Effector CD4-positive, alpha-beta T cell (primary cell): Measurements from ENCODE around the gene ZG16B.
A peak's percentile ranks its signal among the peaks of the same experiment; 100 is the strongest.

Experiments used
- DNase-seq: peaks from one replicate; pipeline ENCODE4 v3.0.0-alpha.2; 2020

ZG16B gene

GRCh38 chr16:2825906-2826305 lies 4.2 kb upstream of the ZG16B start:
- DNase-seq: no peak

GRCh38 chr16:2826591-2827373 lies 3.3 kb upstream of the ZG16B start:
- no peak for DNase-seq

DNA sequence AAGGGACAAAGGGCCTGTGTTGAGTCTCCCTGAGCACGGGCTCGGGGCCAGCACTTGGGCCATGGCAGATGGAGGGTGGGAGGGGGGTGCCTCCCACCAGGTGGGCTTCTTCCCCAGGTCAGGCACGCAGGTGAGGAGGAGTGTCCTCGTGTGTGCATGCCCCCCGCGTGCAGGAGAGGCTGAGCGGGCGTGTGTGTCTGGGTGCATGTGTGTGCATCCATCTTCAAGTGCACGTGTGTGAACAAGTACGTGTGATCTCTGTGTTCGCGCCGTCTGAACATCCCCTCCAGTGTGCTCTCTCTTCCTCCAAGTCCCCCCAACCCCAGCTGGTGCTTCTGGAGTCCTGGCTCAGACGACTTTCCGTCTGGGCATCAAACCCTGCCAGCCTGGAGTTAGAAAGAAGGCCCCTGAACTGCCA lies 2.7 kb upstream of the ZG16B start:
- DNase-seq: no peak

DNA sequence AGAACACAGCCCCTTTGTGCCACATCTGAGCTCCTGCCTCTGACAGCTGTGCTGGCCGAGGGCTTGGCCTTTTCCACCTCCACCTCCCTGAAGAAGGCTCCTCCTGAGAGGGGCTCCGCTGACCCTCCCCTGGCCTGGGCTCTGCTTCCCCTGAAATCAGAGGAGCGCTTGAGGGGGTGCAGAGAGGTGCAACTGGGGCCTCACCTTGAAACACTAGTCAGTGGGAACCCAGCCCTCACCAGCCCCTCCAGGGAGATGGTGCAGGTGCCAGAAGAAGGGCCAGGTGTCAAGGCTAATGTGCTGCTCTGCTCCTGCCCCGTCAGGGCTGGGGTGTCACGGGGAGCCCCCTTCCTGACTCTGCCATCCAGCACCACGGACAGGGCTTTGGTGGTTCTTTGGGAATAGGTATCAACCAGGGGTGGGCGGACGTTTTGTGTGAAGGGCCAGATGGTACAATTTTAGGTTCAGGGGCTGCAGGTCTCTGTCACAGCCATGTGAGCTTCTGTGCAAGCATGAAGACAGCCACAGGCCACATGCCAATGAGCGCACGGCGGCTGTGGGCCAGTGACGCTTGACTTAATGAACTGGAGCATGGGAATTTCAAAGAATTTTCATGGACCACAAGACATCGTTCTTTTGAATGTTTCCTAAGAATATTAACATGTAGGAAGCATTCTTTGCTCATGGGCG lies 2.1 kb upstream of the ZG16B start:
- DNase-seq: no peak

- DNase-seq: no peak
These were observed 1.6 kb upstream of the ZG16B start for GRCh38 chr16:2828521-2828840.

DNA sequence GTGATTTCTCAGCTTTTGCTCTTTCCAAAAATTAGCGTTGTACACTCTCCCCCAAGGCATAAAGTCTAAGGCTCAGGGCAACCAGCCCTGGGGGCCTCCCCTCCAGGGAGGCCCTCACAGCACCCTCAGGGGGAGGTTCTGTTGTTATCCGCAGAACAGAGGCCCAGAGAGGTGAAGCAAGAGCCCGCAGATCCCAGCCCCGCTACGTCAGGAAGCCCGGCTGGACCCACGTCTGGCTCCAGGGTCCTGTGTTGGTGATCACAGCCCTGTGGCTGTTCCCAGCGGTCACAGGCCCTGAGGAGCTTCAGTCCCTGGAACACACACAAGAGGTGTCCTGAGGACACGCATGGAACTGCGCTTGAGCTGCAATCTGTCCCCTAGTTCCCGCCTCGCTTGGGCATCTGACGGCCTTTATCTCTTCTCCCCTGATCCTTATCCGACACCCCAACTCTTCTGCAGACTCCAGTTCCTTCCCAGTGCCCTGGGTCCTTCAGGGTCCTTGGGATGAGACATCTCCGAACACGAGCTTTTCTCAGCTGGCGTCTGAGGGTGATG lies 1.1 kb upstream of the ZG16B start:
- no peak for DNase-seq

DNA sequence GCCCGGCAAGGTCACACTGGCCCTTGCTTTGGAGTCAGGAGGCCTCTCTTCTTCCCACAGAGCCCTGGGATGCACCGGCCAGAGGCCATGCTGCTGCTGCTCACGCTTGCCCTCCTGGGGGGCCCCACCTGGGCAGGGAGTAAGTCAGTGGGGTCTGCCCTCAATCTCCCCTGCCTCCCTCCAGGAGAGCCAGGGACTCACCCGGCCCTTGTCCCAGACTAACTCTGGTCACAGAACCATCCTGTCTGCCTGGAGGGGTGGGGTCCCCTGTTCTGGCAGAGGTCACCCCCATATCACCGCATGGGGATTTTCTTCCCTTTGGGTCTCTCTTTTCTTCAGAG lies 222 bp downstream of the ZG16B start:
- no peak for DNase-seq

GRCh38 chr16:2831203-2831602 lies 1.1 kb downstream of the ZG16B start:
- DNase-seq: no peak

DNA sequence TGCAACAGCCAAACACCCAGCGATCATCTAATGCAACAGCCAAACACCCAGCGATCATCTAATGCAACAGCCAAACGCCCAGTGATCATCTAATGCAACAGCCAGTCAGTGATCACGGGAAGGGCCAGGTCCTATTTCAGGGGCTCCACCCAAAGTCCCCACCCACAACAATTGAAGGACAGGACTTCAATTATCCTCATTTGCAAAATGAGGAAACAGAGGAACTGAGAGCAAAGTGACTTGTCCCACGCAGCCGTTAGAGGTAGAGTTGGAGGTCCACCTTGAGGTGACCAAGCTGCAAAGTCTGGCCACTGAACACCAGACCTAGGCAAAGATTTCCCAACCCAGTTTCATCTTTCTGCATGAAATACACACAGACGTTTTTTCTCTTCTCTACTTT lies 3.7 kb downstream of the ZG16B start:
- DNase-seq: no peak

DNA sequence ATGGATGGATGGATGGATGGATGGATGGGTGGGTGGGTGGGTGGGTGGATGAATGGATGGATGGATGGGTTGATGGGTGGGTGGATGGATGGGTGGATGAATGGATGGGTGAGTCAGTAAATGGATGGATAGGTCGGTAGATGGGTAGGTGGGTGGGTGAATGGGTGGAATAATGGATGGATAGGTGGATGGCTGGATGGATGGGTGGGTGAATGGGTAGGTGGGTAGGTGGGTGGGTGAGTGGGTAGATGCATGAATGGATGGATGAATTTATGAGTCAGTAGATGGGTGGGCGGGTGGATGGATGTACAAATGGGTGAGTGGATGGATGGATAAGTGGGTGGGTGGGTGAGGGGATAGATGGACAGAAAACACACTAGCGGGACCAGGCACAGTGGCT lies 4.9 kb downstream of the ZG16B start:
- no peak for DNase-seq

DNA sequence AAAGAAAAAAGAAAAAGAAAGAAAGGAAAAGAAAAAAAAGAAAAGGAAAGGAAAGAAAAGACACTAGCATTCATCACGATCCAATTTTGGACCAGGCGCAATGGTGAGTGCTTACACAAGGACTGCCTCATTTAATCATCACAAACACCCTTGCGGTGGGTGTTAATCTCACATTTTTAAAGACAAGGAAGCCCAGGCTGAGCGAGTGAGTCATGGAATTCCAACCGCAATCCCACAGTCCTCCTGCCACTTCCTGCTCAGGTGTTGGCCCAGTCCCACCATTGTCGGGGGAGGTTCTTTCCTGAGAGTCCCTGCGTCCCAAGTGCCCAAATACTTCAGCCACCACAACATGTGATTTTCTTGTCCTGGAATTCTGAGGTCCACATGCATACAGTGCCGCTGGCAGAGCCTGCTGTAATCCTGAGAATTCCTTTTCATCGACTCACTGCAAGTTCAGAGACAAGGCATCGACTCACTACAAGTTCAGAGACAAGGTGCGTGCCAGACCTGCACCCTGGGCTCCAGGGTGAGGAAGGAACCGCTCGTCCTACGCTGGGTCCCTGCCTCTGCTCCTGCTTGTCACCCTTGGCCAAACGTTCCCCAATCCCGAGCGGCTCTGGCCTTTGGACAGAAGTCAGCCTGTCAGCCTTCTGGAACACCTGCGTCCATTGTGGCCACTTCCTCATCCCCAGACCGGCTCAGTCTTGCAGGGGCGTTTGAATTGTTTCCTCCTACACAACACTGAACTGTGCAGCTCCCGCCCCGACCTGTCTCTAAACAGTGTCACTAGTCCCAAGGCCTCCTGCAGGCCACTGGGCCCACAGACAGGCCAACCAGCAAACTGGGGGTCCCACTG lies 5.8 kb downstream of the ZG16B start:
- DNase-seq: no peak

GRCh38 chr16:2836646-2837508 lies 6.8 kb downstream of the ZG16B start:
- no peak for DNase-seq

GRCh38 chr16:2838928-2839327 lies 8.8 kb downstream of the ZG16B start:
- peak; percentile 19 for DNase-seq

DNA sequence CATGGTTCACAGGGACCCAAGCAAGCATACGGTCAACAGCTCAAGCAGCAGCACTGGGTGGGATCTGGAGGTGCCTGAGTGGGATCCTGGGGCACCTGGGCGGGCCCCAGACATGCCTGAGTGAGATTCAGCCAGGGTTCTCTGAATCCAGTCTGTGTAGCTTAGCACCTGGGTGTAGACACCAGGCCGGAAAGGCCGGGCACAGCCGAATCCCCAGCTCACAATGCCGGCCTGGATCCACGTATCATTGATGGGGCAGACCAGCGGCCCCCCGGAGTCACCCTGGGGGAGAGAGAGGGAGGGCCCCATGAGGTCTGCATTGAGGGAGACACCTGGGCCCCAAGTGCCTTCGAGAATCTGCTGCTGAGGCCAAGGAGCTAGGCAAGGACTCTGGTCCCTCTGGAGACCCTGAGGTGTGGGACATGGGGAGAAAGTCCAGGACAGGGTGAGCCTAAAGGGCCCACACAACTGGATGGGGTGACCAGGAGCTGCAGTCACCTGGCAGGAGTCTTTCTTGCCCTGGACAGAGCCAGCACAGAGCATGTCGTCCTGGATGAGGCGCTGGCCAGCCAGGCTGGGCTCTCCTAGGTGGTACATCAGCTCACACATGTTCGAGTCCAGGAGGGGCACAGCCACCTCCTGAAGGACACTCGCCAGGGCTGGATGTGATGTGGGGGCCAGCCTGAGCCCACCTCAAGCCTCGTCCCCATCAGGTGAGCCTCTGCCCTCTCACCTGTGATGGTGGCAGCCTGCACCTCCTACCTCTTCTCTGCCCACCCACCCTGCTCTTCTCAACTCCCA lies 9.7 kb downstream of the ZG16B start:
- no peak for DNase-seq

DNA sequence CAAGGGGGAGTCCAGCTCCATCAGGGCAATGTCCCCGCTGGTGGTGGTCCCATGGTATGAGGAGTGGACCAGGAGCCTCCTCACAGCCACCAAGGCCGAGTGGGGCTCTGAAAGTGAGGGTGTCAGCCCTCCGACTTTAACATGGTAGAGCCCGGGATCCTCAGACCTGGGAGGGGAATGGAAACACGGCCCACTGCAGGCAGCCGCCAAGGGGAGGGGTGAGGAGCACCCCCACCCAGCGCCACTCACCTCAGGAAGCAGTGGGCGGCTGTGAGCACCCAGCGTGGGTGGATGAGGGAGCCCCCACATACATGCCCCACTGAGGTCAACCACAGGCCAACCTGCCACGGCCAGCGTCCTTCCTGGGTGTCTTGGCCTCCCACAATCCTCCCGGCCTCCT lies 10.8 kb downstream of the ZG16B start:
- DNase-seq: no peak

GRCh38 chr16:2841606-2842339 lies 11.7 kb downstream of the ZG16B start:
- DNase-seq: no peak

DNA sequence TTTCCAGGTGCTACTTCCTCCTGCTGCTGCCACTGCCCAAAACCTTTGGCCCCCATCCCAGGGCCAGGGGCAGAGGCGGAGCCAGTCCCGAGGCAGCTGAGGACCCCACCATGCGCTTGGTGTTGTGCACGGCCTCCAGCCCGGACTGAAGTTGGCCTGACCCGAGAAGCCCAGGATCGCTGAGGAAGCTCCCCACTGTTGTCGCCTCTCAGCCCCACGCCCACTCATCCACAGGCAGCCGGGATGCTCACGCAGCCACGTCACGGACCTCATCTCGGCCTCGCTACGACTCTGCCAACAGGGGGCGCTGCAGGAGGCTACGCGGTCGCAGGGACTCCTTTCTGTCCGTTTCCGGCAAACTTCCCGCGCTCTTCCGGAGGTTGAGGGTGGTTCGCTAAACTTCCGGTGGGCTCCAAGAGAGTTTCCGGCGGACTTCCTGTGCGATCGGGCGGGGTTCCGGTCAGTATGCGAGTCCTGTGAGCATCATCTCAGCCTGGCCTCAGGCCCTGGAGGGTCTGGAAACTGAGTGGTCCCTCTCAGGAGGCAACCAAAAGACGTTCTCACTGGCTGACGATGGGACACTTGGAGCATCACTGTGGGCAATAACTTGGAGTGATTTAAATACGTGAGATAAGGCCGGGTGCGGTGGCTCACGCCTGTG lies 12.4 kb downstream of the ZG16B start:
- peak; percentile 35 for DNase-seq

- DNase-seq: no peak
These were observed 13.4 kb downstream of the ZG16B start for GRCh38 chr16:2843526-2843925.

DNA sequence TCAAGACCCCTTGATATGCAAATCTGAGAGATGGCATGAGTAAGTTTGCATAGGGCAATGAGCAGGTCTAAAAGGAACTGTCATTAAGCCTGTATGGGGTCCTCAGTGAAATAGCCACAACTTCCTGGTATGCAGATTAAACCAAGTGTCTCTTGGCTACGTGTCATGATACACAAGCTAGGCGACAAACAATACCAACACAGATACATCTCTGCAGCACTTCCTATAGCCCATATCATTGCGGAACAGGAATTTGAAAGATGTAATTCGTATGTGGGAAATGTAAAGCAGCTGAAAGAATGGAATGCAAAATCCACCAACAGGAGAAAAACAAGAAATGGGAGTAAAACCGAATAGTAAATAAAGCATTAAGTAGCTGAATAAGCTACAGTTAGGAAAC lies 15.0 kb downstream of the ZG16B start:
- DNase-seq: no peak
